HG03342 (cell line): Measurements from ENCODE around the gene RIPK1.
A peak's percentile ranks its signal among the peaks of the same experiment; 100 is the strongest.

Experiments used
- ATAC-seq: cut with Tn5 transposase; IDR thresholded peaks from one replicate; pipeline ENCODE4 v1.9.1; 2021; ENCODE audit warnings: mild to moderate bottlenecking, moderate library complexity; ENCODE audit not compliant: unreplicated experiment

RIPK1 gene

DNA sequence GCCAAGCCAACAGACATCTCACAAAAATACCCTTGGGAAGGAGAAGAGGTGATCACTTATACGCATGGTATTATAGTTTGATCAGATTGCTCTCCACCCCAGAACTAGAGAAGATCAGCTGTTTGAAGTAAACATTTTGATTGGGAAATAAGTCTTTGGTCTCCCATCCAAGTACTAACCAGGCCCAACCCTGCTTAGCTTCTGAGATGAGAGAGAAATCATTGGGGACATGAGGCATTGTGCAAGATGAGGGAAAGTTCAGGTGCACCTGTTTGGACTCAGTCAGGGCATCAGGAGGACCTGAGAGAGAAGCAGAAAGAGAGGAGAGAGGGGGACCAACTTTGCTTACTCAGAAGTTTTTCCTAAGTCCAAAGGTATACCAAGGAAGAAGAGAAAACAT, 11.4 kb downstream of the RIPK1 start:
- no peak for ATAC-seq

DNA sequence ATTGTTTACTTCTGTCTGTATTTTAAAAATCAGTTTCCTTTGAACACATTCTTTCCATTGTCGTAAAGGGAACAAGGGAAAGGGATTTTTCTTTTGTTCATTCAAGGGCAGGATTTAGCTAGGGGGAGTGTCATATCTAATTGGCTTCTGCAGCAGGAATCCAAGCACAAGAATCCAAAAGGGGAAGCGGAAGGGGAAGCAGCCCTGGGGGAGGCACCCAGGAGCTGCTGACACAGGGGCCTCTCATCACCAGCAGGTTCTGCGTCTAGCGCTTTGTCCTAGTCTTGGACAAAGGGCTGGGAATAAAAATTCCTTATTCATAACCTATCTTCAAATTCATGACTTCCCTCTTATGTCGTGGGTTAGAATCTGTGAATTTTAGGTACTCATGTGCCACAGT, 13.7 kb downstream of the RIPK1 start:
- no peak for ATAC-seq

DNA sequence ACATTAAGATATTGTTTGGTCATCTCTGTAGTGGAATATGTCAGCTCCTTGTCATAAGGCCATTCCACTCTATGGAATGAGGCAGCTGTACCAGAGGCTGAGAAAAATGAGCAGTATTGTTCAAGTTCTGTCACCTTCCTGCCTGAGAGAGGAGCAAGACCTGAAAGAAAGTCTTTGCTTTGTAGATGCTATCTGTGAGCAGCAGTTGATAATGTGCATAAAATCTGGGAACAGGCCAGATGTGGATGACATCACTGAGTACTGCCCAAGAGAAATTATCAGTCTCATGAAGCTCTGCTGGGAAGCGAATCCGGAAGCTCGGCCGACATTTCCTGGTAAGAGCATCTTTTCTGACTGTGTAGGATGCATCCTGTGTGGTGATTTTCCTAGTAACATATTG, 16.8 kb downstream of the RIPK1 start:
- ATAC-seq, result no peak

DNA sequence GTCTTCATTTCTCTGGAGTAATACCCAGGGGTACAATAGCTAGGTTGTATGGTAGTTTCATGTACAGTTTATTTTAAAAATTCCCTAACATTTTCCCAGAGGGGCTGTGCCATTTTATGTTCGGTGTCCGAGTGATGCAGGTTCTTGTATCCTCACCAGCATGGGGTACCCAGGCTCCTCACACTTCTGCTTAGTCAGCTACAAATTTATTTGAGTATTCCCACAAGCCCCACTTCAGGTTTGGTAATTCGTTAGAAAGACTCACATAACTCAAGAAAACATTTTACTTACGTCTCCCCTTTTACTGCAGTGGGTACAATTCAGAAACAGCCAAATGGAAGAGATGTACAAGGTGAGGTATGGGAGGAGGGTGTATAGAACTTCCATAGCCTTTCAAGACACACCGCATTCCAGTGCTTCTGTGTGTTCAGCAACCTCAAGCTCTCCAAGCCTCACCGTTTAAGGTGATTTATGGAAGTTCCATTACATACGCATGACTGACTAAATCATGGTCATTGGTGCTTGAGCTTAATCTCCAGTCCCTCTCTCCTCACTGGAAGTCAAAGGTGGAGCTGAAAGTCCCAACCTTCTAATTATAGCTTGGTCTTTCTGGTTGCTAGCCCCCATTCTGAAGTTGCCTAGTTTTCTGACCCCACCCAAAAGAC, 18.1 kb downstream of the RIPK1 start:
- ATAC-seq, result no peak

DNA sequence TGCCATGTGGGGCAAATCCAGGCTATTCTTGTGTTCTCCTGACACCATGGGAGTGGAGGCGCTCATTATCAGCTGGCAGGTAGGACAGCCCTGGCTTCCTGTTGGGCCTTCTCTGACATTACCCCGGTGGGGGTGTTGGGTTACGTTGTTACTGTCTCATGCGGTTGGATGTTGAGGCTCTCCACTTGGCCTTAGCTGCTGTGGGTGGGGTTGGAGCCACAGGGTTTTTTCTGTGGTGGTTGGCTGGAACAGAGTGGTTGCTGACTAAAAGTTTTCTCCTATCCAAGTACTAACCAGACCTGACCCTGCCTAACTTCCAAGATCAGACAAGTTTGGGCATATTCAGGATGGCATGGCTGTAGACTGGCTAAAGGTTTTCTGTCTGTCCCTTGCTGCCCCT, 20.2 kb downstream of the RIPK1 start:
- ATAC-seq, result no peak

DNA sequence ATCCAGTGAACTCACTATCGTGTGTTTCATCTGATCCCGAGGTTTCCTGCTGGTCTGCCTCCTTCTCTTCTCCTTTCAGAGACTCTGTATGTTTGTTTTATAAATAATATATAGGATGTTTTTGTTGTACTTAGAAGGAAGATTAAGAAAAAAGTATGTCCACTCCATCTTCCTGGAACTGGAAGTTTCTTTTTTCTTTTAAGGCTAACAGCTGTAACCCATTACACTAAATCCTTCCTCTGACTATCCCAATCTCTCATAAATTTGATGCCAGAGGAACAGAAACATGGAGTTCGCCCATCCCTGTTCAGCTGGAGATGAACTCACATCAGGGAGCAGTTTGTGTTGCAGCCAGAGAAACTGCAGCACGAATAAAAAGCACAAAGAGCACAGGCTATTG, 20.7 kb downstream of the RIPK1 start:
- no peak for ATAC-seq

DNA sequence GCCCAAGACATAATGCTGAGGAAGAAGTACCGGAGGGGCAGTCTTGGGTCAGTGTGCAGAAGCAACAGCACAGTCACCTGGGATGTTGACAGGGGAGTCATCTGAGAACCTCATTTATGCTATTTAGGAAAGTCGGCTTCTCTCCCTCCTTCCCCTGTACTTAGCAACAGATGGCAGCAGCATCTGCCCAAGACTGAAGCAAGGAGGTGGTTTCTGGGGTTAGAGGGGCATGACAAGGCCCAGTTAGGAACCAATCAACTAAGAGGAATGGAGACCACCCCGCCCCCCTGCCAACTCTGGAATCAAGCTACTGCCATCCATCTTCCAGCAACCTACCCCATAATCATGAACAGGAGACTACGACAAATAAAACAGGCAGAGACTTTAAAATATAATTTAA, 21.7 kb downstream of the RIPK1 start:
- ATAC-seq, result no peak

DNA sequence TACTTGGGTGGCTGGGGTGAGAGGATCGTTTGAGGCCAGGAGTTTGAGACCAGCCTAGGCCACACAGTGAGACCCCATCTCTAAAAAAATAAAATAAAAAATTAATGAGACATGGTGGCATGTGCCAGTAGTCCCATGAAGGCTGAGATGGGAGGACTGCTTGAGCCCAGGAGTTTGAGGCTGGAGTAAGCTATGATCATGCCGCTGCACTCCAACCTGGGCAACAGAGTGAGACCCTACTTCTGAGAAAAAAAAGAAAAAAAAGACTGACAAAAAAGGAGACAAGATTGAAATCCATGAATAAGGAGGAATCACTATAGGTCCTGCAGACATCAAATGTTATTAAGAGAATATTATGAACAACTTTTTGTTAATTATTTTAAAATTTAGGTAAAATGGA, 26.5 kb downstream of the RIPK1 start:
- ATAC-seq, result no peak

DNA sequence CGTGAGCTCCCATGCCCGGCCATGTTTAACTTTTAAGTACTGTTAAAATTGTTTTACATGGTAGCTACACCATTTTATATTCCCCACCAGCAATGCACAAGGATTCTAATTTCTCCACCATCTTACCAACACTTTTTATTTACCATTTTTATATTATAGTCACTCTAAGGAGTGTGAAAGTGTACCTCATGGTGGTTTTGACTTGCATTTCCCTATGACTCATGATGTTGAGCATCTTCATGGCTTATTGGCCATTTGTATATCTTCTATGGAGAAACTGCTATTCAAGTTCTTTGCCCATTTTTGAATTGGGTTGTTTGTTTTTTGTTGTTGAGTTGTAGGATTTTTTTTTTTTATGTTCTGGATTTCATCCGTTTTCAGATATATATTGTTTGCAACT, 34.6 kb downstream of the RIPK1 start:
- ATAC-seq, result no peak

DNA sequence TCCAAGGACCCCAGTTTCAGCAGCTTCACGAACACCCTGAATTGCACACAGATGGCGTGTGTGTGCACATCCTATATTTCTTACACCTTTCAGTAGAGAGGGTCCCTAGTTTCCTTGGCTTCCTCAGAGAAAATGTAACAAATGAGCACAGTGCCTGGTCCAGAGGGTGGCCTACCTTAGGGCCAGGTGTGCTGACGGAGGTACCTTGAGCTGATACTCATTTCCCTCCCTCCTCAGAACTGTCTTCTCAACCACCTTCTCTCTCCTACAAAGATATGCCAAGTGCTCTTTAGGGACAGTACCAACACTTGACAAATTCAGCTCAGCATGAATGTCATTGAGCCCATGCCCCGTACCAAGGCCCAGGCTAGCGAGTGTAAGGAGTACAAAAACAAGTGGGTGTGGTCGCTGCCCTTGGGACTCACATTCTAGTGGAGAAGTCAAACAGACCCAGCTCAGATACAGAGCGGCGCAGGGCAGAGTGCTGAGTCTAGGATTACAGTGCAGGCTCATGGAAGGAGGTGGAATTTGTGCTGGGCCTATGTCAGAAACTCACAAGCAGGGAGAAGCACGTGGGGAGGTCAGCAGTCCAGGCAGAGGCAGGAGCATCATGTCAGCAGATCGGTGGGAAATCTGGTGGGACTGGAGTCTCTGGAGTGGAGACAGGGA, 40.6 kb downstream of the RIPK1 start:
- no peak for ATAC-seq

DNA sequence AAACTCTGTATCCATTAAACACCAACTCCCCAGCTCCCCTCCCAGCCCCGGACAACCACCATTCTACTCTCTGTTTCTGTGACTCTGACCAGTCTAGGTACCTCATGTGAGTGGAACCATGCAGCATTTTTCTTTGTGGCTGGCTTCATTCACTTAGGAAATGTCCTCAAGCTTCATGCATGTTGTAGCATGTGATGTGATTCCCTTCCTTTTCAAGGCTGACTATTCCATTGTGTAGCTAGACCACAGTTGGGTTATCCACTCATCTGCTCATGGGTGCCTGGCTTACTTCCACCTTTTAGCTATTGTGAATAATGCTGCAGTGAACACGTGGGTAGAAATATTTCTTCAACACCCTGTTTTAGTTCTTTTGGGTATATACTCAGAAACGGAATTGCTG, 41.5 kb downstream of the RIPK1 start:
- no peak for ATAC-seq

DNA sequence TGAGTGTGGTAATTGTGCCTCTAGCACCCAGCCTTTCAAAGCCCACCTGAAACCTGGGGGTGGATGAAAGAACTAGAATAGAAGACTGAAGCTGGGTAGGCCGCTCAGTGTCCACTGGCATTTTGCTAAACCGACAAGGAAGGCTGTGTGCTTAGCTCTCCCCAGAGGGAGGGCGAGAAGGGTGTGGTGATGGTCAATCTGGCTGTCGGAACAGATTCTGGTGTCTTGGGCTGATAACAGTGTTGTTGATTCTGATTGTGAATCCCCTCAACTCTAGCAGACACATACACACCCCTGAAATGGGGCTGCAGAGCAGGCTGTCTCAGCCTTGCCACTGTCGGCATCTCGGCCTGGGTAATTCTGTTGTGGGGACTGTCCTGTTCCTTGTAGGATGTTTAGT, 46.1 kb downstream of the RIPK1 start:
- no peak for ATAC-seq

DNA sequence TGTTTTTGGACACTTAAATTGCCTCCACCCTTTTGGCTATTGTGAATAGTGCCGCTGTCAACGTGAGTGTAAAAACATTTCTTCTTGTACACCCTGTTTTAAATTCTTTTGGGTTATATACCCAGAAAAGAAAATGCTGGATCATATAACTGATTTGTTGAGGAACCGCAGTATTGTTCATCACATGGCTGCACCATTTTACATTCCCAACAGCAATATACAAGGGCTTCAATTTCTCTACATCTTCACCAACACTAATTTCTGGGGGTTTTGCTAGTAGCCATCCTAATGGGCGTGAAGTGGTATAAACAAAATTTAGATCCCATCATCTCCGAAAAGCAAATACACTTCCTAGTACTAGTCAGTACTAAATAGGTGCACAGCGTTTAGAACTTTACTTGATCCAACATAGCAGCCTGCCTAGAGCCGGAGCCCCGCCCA, 49.6 kb downstream of the RIPK1 start:
- ATAC-seq, result no peak

DNA sequence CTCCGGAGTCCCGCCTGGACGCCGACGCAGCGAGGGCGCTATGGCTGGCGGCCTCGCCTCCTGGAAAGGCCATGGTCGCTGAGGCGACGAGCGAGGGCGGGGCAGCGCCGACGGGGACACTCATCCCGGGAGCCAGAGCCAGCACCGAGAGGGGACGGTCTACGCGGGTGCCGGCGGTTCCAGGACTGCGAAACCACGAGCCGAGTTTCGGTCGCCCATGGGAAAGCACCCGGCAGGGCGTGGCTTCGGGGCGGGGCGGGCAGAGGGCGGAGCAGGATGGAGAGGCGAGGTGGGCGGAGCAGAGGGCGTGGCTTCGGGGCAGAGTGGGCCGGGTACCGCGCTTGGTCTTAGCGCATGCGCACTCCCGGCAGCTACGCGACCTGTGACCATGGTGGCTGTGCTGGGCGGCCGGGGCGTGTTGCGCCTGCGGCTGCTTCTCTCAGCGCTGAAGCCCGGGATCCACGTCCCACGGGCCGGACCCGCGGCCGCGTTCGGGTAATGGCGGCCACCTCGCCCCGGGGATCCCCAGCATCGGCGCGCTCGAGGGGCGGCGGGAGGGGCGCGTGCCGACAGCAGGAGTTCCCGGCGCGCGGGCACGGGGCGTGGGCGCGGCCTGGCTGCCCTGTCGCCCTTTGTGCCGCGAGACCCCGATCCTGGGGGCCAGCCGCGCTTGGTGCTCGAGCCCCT, 50.2 kb downstream of the RIPK1 start, which contains the start of gene BPHL:
Gene BPHL (plus strand): TSS at position 359 of the 687 bp plus-strand sequence. CDS start 30 bp downstream, at position 389.
- peak; percentile 88 for ATAC-seq

DNA sequence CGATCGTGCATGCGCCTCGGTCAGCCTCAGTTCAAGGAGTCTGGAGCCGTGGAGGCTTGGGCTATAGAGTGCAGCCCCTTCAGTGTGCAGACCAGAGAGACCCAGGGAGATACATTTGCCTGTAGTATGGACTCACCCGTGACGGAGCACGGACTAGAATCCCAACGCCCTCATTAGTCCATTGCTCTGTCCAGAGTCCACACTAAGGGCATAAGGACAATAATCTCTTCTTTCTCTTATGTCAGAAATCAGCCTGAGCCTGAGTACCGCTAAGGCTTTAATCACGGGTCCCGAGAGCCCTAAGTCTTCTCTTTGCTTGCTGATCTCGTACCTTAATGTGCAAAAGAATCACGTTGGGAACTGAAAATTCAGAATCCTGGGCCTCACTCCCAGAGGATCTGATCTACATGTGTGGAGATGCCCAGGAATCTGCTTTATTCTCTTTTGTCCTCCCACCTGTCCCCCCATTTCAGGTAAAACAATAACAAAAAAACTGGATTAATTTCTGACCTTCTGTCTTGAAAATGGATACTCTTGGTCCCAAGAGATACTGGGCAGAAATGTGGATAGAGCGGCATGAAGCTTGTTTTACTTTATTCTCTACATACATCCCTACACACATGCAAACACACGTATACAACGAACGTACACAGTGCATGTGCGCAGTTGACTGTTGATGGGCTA, 50.9 kb downstream of the RIPK1 start:
- peak; percentile 31 for ATAC-seq

DNA sequence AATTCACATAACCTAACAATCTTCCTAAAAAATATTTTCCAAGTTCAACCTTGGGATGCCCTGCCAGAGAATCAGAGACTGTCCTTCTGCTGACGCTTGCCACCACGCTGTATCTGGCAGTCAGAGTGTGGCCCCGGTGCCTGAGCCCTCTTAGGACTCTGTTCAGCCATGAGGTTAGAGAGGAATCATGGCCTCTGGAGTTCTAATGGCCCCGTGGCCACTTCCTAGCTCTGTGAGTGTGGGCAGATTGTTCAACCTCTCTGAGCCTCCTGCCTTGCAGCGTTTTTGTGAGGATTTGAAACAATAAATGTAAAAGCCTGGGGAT, 52.4 kb downstream of the RIPK1 start:
- no peak for ATAC-seq

DNA sequence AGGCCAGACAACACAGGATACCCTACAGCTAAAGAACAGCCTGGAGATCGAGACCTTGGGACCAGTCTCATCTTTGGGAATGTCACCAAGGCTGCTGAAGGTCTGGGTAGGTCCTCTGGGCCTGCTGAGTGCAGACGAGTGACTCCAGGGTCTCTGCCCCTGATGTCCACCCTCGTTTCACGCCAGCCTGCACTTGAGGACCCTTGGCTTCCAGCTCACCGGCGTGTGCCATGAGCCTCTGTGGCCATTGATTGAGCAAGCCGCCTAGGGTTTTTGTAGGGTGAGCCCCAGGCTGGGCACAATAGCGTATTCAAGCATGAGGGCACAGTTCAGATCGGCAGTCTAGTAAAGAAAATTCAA, 54.5 kb downstream of the RIPK1 start:
- ATAC-seq, result no peak

DNA sequence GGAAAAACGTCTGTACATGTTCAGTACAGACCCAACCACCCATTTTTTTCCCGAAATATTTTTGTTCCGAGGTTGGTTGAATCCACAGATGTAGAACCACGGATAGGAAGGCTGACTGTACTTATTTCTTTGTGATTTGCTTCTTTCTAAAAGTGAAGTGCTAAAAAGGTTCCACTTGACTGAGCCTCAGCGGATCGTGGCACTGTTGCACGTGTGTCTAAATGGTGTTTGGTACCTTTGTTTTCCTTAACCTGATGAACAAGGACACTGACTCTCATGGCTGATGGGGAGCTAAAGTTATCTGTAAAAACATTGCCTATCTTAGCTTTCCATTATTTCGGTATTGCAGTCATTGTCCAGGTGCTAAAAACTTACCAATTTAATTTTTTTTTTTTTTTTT, 56.4 kb downstream of the RIPK1 start:
- no peak for ATAC-seq

DNA sequence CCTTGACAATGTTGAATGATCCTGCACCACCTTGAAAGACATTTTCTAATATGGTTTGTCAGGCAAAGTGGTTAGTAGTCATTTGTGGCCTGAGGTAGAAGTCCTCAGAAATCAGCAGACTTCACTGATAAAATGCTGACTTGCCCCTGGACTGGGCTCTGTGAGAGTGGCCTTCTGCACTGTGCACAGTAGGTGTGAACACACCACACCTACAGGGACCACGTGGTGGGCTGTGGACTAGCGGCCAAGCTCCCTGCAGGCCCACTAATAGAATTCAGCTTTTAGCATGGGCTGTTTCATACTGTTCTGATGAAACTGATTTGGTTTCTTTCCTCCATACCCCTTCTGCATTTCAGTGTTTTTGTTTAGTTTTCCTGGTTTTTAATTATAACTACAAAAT, 57.5 kb downstream of the RIPK1 start:
- no peak for ATAC-seq

DNA sequence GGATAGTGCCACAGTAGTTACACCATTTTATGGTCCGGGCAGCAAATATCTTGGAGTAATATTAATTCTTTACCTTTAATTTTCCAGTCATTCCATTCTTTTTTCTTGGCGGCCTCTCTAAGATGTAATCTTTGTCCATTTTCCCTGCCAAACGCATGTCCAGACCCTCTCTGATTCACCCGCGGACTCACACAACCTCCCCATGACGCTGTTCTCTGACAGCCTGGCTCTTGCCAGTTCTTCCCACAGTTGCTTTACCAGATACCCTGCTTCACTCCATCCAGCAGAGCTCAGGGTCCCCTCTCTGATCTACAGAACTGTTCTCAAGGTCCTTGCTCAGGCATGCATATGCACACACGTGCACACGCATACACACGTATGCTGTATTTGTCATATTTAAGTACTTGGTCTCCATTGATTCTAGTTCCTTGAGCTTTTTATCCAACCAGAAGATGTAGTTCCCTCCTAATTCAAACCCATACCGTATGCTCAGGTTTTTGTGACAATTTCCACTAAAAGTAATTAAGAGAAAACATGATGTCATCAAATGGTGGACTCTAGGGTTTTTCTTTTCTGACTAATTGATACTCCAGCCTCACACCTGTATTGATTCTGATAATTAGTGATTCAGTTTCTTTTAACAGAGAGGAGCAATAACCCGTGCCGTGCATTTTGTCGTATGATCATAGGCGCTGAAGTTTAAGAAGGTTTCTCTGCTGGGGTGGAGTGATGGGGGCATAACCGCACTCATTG, 60.2 kb downstream of the RIPK1 start:
- ATAC-seq, result no peak

DNA sequence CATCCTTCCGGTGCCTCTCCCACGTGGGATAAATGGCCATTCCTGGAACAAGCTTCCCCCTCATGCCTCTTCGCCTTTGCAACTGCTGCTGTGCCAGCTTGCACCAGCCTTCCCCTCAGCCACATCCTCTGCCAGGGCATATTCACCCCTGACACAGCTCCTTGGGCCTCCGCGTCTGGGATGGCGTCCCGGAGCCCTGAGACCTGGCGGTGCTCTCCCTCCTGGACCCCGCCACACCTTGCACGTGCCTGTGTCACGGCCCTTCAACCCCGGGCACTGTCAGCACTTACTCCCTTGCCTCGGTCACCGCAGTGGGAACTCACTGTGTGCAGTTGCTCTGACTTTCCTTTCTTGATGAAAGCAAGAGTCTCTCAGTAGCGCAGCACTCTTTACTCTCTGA, 63.4 kb downstream of the RIPK1 start:
- no peak for ATAC-seq
